ENCODE measurements around the gene UQCC2. TPM values are rescaled to one million over a fixed set of nuclear protein-coding genes. Genes with fewer than 3 reads are reported as not detected.

UQCC2 gene
- total and polyA plus RNA-seq, 4 experiments from 2014 or later = 22.8 to 57.9 (median 34.6) TPM

- peak overlapping the region in 3 of 8 donors; percentile 6 to 89 (median 87) for H3K4me3 Mint-ChIP-seq
- no peaks in the 10 kb centered on the region for H3K9me3 Mint-ChIP-seq
- Histone ChIP-seq H3K27ac (ENCODE audit: low read depth, low read length) (peak overlapping the region; percentile 76), H3K9me3 (ENCODE audit: control insufficient read depth in 1 of 2, low read length in 2 of 2) (no peaks in the 10 kb centered on the region), H3K27me3 (ENCODE audit: insufficient read depth, low read length) (no peaks in the 10 kb centered on the region), H3K36me3 (ENCODE audit: insufficient read depth, low read length) (peaks cover 19% of the 10 kb centered on the region), H3K4me3 (ENCODE audit: low read length in 2 of 2) (no peak overlapping the region), H3K4me1 (ENCODE audit: insufficient read depth, low read length) (peaks cover 69% of the 10 kb centered on the region)
- H3K27ac Mint-ChIP-seq = peak overlapping the region; percentile 97 to 99 (median 98)
- intact Hi-C loops (cut with micrococcal nuclease) = loop anchor here (2.0 kb wide), 1 partner anchor 27 kb away; no protein-coding TSS in a partner anchor
- H3K27me3 Mint-ChIP-seq = no peaks in the 10 kb centered on the region
- DNase-seq = peak in 1 of 5 donors; percentile 43
- peaks cover 42 to 89% (median 63%) of the 10 kb centered on the region in 4 donors for H3K4me1 Mint-ChIP-seq
- ChIA-PET CTCF (ENCODE audit: partially characterized antibody) (interaction anchor here (0.9 to 3.4 kb wide), 6 partner anchors 12 to 109 kb away, joined by 3 to 19 read pairs (median 8); no protein-coding TSS in a partner anchor), POLR2A (ENCODE audit: partially characterized antibody) (interaction anchor here (1.2 to 6.1 kb wide), 8 partner anchors 12 to 125 kb away, joined by 3 to 44 read pairs (median 8); partner anchors contain the start of genes BAK1, ITPR3 and UQCC2)
- H3K36me3 Mint-ChIP-seq = peaks cover 34 to 46% of the 10 kb centered on the region in 2 donors
Measured at GRCh38 chr6:33695451-33695887, 16.0 kb downstream of the UQCC2 start.

- peaks cover 36 to 45% of the 10 kb centered on the region in 2 donors for H3K36me3 Mint-ChIP-seq
Measured at GRCh38 chr6:33694977-33695376, 16.5 kb downstream of the UQCC2 start.

GRCh38 chr6:33694401-33694931 is 17.0 kb downstream of the UQCC2 start:
- Mint-ChIP-seq H3K4me1 (peaks cover 36 to 84% (median 59%) of the 10 kb centered on the region in 4 donors), H3K27ac (peak overlapping the region; percentile 97 to 99 (median 98)), H3K9me3 (no peaks in the 10 kb centered on the region), H3K27me3 (no peaks in the 10 kb centered on the region), H3K4me3 (peak overlapping the region in 7 of 8 donors; percentile 69 to 89 (median 69)), H3K36me3 (peaks cover 41 to 49% of the 10 kb centered on the region in 2 donors)
- Histone ChIP-seq H3K4me1 (ENCODE audit: insufficient read depth, low read length) (peaks cover 65% of the 10 kb centered on the region), H3K36me3 (ENCODE audit: insufficient read depth, low read length) (peaks cover 23% of the 10 kb centered on the region), H3K4me3 (ENCODE audit: low read length in 2 of 2) (no peak overlapping the region), H3K27ac (ENCODE audit: low read depth, low read length) (peak overlapping the region; percentile 76), H3K27me3 (ENCODE audit: insufficient read depth, low read length) (no peaks in the 10 kb centered on the region), H3K9me3 (ENCODE audit: control insufficient read depth in 1 of 2, low read length in 2 of 2) (no peaks in the 10 kb centered on the region)
- DNase-seq = peak; percentile 58 to 86 (median 67)
- CTCF ChIA-PET (ENCODE audit: partially characterized antibody) = interaction anchor here (0.9 to 3.4 kb wide), 8 partner anchors 11 to 115 kb away, joined by 3 to 19 read pairs (median 6); partner anchors contain the start of genes BAK1 and UQCC2
- POLR2A ChIA-PET (ENCODE audit: partially characterized antibody) = interaction anchor here (0.7 to 6.1 kb wide), 13 partner anchors 10 to 445 kb away, joined by 3 to 44 read pairs (median 6); partner anchors contain the start of genes BAK1, ITPR3 and UQCC2
- intact Hi-C loops (cut with micrococcal nuclease) = loop anchor here (2.0 kb wide), 1 partner anchor 26 kb away; no protein-coding TSS in a partner anchor

More at GRCh38 chr6:33694977-33695376, 16.5 kb downstream of the UQCC2 start:
- peak overlapping the region; percentile 76 for H3K27ac ChIP-seq (ENCODE audit: low read depth, low read length)
- peaks cover 37 to 84% (median 59%) of the 10 kb centered on the region in 4 donors for H3K4me1 Mint-ChIP-seq
- H3K27me3 ChIP-seq (ENCODE audit: insufficient read depth, low read length) = no peaks in the 10 kb centered on the region
- no peaks in the 10 kb centered on the region for H3K9me3 ChIP-seq (ENCODE audit: control insufficient read depth in 1 of 2, low read length in 2 of 2)
- H3K27ac Mint-ChIP-seq = peak overlapping the region; percentile 97 to 99 (median 98)
- no peak overlapping the region for H3K4me3 ChIP-seq (ENCODE audit: low read length in 2 of 2)
- peaks cover 19% of the 10 kb centered on the region for H3K36me3 ChIP-seq (ENCODE audit: insufficient read depth, low read length)
- no peaks in the 10 kb centered on the region for H3K27me3 Mint-ChIP-seq
- CTCF ChIA-PET (ENCODE audit: partially characterized antibody) = interaction anchor here (0.9 to 3.4 kb wide), 7 partner anchors 12 to 108 kb away, joined by 3 to 19 read pairs (median 8); partner anchors contain the start of gene UQCC2
- DNase-seq = no peak
- peak overlapping the region in 7 of 8 donors; percentile 69 to 89 (median 69) for H3K4me3 Mint-ChIP-seq
- H3K9me3 Mint-ChIP-seq = no peaks in the 10 kb centered on the region
- POLR2A ChIA-PET (ENCODE audit: partially characterized antibody) = interaction anchor here (0.7 to 6.1 kb wide), 10 partner anchors 10 to 351 kb away, joined by 3 to 44 read pairs (median 6); partner anchors contain the start of genes BAK1, ITPR3 and UQCC2
- intact Hi-C loops (cut with micrococcal nuclease) = loop anchor here (2.0 kb wide), 1 partner anchor 26 kb away; no protein-coding TSS in a partner anchor
- peaks cover 65% of the 10 kb centered on the region for H3K4me1 ChIP-seq (ENCODE audit: insufficient read depth, low read length)

- DNase-seq = no peak
- Histone ChIP-seq H3K4me1 (ENCODE audit: insufficient read depth, low read length) (peaks cover 65% of the 10 kb centered on the region), H3K4me3 (ENCODE audit: low read length in 2 of 2) (no peak overlapping the region), H3K9me3 (ENCODE audit: control insufficient read depth in 1 of 2, low read length in 2 of 2) (no peaks in the 10 kb centered on the region), H3K27ac (ENCODE audit: low read depth, low read length) (peak overlapping the region; percentile 76), H3K27me3 (ENCODE audit: insufficient read depth, low read length) (no peaks in the 10 kb centered on the region), H3K36me3 (ENCODE audit: insufficient read depth, low read length) (peaks cover 34% of the 10 kb centered on the region)
- ChIA-PET POLR2A (ENCODE audit: partially characterized antibody) (interaction anchor here (0.7 to 6.1 kb wide), 11 partner anchors 10 to 722 kb away, joined by 3 to 44 read pairs (median 7); partner anchors contain the start of genes BAK1, ITPR3 and UQCC2), CTCF (ENCODE audit: partially characterized antibody) (interaction anchor here (0.9 to 3.4 kb wide), 6 partner anchors 10 to 114 kb away, joined by 3 to 19 read pairs (median 6); partner anchors contain the start of genes BAK1 and UQCC2)
- H3K9me3 Mint-ChIP-seq = no peaks in the 10 kb centered on the region
- H3K27ac Mint-ChIP-seq = peak overlapping the region; percentile 97 to 100 (median 99)
- peak overlapping the region in 5 of 8 donors; percentile 52 to 89 (median 71) for H3K4me3 Mint-ChIP-seq
- no peaks in the 10 kb centered on the region for H3K27me3 Mint-ChIP-seq
- intact Hi-C loops (cut with micrococcal nuclease) = loop anchor here (2.0 kb wide), 1 partner anchor 25 kb away; no protein-coding TSS in a partner anchor
- peaks cover 51 to 60% of the 10 kb centered on the region in 2 donors for H3K36me3 Mint-ChIP-seq
- H3K4me1 Mint-ChIP-seq = peaks cover 36 to 78% (median 58%) of the 10 kb centered on the region in 4 donors
Measured at GRCh38 chr6:33693186-33694105, 18.1 kb downstream of the UQCC2 start.

GRCh38 chr6:33692760-33693158 is 18.7 kb downstream of the UQCC2 start:
- no peak overlapping the region for H3K4me3 ChIP-seq (ENCODE audit: low read length in 2 of 2)
- H3K36me3 ChIP-seq (ENCODE audit: insufficient read depth, low read length) = peaks cover 36% of the 10 kb centered on the region
- intact Hi-C loops (cut with micrococcal nuclease) = no loop called here
- H3K36me3 Mint-ChIP-seq = peaks cover 55 to 65% of the 10 kb centered on the region in 2 donors
- H3K9me3 ChIP-seq (ENCODE audit: control insufficient read depth in 1 of 2, low read length in 2 of 2) = no peaks in the 10 kb centered on the region
- no peaks in the 10 kb centered on the region for H3K9me3 Mint-ChIP-seq
- no peaks in the 10 kb centered on the region for H3K27me3 Mint-ChIP-seq
- ChIA-PET CTCF (ENCODE audit: partially characterized antibody) (interaction anchor here (0.9 to 3.4 kb wide), 2 partner anchors 58 to 106 kb away, joined by 3 to 19 read pairs; no protein-coding TSS in a partner anchor), POLR2A (ENCODE audit: partially characterized antibody) (interaction anchor here (0.9 to 6.1 kb wide), 9 partner anchors 9 to 721 kb away, joined by 3 to 44 read pairs (median 4); partner anchors contain the start of genes BAK1, ITPR3 and UQCC2)
- peak overlapping the region in 7 of 8 donors; percentile 51 to 84 (median 71) for H3K4me3 Mint-ChIP-seq
- H3K27ac Mint-ChIP-seq = peak overlapping the region; percentile 97 to 100 (median 98)
- peaks cover 36 to 76% (median 55%) of the 10 kb centered on the region in 4 donors for H3K4me1 Mint-ChIP-seq
- H3K27me3 ChIP-seq (ENCODE audit: insufficient read depth, low read length) = no peaks in the 10 kb centered on the region
- H3K4me1 ChIP-seq (ENCODE audit: insufficient read depth, low read length) = peaks cover 62% of the 10 kb centered on the region
- peak; percentile 63 to 83 (median 78) for DNase-seq
- peak overlapping the region; percentile 76 for H3K27ac ChIP-seq (ENCODE audit: low read depth, low read length)

GRCh38 chr6:33692078-33692759 is 19.3 kb downstream of the UQCC2 start:
- Mint-ChIP-seq H3K4me1 (peaks cover 32 to 71% (median 50%) of the 10 kb centered on the region in 4 donors), H3K4me3 (peak overlapping the region in 7 of 8 donors; percentile 51 to 84 (median 71)), H3K27me3 (no peaks in the 10 kb centered on the region), H3K27ac (peak overlapping the region; percentile 97 to 100 (median 98)), H3K9me3 (no peaks in the 10 kb centered on the region), H3K36me3 (peaks cover 53 to 64% of the 10 kb centered on the region in 2 donors)
- Histone ChIP-seq H3K36me3 (ENCODE audit: insufficient read depth, low read length) (peaks cover 41% of the 10 kb centered on the region), H3K27me3 (ENCODE audit: insufficient read depth, low read length) (no peaks in the 10 kb centered on the region), H3K4me3 (ENCODE audit: low read length in 2 of 2) (no peak overlapping the region), H3K27ac (ENCODE audit: low read depth, low read length) (peak overlapping the region; percentile 76), H3K9me3 (ENCODE audit: control insufficient read depth in 1 of 2, low read length in 2 of 2) (no peaks in the 10 kb centered on the region), H3K4me1 (ENCODE audit: insufficient read depth, low read length) (peaks cover 56% of the 10 kb centered on the region)
- CTCF ChIA-PET (ENCODE audit: partially characterized antibody) = interaction anchor here (0.6 to 1.6 kb wide), 3 partner anchors 8 to 298 kb away, joined by 3 to 5 read pairs (median 4); no protein-coding TSS in a partner anchor
- POLR2A ChIA-PET (ENCODE audit: partially characterized antibody) = interaction anchor here (0.7 to 6.1 kb wide), 9 partner anchors 9 to 720 kb away, joined by 3 to 44 read pairs (median 5); partner anchors contain the start of genes BAK1 and ITPR3
- intact Hi-C loops (cut with micrococcal nuclease) = no loop called here
- DNase-seq = peak in 1 of 5 donors; percentile 37

Data from CD4-positive, alpha-beta memory T cell (primary cell).